SU-DHL-6 (cell line): ENCODE results near the gene MYO9A.

Experiments used
- CTCF ChIP-seq: fragments of 200-600 bp; sonication (generic); IDR thresholded peaks from one replicate; pipeline ENCODE4 v1.5.1; 2017; ENCODE audit warnings: antibody characterized with exemption, mild to moderate bottlenecking, low read length, moderate library complexity; ENCODE audit not compliant: insufficient read depth, poor library complexity, severe bottlenecking
- EZH2phosphoT487 ChIP-seq: fragments of 200-600 bp; sonication (generic), shearing (Covaris generic); conservative IDR thresholded peaks from 2 replicates; pipeline ENCODE4 v1.6.1; 2018; ENCODE audit warnings: mild to moderate bottlenecking, antibody characterized with exemption, low read length, moderate library complexity, mixed read lengths

GRCh38 chr15:71975816-71976150, 142.2 kb downstream of the MYO9A start:
- no peak for TF ChIP-seq EZH2phosphoT487
- TF ChIP-seq CTCF, result no peak
